Measurements from ENCODE around the gene RIPK3.
A peak's percentile ranks its signal among the peaks of the same experiment; 100 is the strongest.
"Not testable (repeated sequence)": the region's sequence is repeated elsewhere in the genome, so short reads cannot be mapped to it uniquely, and the experiment has no call there.

RIPK3 gene

DNA sequence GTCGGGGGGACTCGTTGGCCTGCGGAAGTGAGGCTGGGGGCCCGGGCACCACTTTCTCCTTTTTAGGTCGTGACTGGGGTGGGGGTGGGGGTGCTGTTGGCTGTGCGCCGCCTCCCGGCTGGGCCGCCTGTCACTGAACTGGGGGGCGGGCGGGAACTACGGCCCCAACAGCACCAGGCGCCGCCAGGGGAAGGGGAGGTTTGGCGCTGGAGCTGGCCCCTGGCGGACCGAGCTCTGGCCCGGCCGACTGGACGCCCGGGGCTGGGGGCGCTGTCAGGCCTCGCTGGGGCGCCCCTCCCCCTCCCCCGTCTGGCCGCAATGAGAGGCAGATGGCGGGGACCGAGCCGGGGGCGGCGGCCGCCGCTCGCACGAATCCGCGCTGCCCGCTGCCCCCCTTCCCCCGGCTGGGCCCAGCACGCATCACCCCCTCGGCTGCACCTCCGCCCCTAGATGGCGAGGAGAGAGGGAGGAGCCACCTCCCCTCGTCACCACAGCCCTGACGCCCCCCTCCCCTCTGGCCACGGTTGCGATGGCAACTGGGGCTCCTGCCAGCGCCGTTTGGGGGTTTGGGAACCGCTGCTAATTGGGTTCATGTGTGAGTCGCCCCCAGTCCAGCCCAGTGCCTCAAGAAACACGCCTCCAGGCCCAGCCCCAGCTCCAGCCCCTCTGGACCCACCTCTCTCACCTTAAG is 28.9 kb upstream of the RIPK3 start:
- DNase-seq, result no peak

DNA sequence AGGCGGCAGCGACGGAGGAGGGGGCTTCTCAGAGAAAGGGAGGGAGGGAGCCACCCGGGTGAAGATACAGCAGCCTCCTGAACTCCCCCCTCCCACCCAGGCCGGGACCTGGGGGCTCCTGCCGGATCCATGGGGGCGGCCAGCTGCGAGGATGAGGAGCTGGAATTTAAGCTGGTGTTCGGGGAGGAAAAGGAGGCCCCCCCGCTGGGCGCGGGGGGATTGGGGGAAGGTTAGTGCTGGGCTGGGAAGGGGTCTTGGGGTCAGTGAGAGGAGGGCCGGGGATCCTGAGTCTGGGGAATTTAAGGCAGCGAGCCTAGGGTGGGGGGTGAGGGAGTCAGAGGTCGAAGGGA is 28.4 kb upstream of the RIPK3 start:
- DNase-seq, result no peak

DNA sequence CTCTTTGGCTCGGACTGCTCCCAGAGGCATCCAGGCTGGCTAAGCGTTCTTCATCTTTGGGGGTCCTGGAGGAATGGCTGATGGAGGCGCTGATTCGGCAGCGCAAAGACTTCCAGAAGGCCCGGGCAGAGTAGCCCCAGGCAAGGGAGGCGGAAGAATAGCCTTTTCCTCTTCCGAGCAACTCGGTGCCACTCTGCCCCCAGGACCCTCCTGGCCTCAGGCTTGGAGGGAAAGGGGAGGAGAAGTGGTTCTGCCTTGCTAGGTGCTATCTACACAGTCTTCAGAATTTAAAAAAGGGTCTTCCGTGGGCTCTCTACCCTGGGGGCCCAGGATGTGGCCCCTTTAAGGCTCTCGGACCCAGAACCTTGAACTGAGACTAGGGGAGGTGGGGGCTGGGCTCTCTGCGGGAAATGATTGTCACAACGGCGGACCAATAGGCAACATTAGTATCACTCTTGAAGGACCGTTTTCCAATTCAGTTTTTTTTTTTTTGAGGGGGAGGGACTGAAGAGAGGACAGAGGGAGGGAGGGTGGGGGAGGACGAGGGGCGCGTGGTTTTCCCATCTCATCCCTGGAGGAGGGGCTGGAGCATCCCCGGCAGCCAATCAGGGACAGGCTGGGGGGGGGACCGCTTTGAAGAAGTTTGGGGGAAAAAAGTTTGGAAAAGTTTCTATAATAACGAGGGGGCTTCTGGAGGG is 27.9 kb upstream of the RIPK3 start, which contains the start of gene NFATC4:
TSS of gene NFATC4 (plus strand) at position 671 of the 698 bp plus-strand sequence. CDS start 157 bp downstream, outside the sequence.
- DNase-seq, result no peak

DNA sequence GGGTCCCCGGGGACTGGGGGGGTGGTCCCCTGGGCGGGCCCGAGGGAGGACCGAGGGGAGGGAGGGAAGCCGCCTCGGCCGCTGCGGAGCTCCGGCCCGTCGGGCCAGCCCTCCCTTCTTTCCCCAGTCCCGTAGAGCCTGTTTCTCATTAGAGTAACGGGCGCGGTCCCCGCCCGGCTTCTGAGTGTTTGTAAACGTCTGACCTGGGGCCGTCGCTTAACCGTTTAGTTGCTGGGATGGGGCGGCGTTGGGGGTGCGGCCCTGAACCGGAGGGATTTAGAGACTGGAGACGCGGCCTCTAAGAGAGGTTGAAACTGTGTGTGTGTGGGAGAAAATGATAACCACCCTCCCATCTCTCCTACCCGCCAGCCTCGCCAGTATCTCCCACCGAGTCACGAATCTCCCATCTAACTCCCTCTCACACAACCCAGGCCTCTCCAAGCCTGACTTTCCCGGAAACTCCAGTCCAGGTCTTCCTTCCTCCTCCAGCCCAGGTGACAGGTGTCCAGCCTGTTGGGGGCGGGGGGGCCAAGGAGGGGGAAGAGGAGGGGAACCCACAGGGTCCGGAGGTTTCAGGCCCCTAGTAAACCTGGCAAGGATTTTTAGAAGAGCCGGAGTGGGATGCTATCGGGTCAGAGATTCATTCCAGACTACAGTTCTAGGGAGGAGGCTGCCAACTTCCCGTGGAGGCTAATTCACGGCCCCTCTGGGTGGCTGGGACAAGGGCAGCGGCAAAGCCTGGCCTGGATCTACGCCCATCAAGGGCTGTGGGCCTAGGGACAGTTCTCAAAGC is 27.1 kb upstream of the RIPK3 start:
- DNase-seq, result no peak

DNA sequence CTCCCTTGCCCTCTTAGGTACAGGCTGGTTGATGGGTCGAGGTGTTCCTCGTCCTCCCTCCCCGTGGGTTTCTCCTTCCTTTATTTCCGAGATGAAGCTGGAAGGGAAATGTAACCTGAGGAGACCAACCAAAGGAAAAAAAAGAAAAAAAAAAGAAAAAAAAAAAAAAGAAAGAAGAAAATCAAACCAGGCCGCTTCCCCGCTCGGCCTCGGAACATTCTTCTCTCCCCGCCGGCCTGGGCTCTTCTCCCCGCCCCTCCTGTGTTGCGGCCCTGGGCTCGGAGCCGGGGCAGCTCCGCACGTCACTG is 26.6 kb upstream of the RIPK3 start:
- DNase-seq, result no peak

DNA sequence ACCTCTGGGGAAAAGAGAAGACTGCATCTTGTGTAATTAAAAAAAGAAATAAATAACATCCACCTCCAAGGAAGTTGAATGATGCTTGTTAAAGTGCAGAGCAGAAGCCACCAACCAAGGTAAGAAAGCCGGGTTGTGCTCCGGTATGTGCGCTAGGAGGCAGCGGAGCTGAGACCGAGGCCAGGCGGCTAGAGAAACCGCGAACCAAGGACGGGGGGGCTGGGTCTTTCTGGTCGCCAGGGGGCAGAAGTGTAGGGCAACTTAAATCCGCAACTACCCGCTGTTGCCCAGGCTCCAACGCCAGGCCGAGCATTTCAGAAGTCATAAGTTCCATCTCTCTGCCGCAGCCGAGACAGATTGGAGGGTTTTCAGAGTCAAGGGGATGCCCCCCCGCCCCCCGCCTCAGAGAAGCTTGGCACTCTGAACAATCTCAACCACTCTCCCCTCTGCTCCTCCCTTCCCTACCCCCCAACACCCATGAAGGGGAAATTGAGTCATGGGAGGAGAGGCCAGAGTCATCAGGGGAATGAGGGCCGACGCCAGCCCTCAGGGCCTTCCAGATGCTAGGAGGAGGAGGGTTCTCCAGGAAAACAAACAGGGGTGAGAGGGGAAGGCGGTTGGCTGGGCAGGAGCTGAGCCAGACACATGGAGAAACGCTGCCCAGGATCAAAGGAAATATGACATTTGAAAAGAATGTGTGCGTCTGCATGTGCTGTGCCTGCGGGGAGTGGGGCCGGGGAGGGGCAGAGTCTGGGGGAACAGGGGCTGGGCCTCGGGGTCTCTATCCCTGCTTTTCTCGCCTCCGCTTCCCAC is 26.0 kb upstream of the RIPK3 start:
- DNase-seq, result peak; percentile 46 to 62

DNA sequence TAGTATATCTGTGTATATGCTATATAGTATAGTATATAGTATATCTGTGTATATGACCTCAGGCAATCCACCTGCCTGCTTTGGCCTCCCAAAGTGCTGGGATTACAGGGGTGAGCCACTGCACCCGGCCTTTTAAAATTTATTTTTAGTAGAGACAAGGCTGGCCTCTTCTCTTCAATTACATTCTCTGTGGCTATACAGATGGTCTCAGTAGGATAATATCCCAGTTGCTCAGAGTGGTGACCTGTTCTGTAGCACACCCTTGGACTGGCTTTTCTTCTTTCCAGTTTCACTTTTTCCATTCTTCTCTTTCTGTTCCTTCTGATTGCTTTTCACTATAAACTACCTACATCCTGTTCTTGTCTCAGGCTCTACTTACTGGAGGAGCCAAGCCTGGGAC is 25.1 kb upstream of the RIPK3 start:
- DNase-seq, result no peak

DNA sequence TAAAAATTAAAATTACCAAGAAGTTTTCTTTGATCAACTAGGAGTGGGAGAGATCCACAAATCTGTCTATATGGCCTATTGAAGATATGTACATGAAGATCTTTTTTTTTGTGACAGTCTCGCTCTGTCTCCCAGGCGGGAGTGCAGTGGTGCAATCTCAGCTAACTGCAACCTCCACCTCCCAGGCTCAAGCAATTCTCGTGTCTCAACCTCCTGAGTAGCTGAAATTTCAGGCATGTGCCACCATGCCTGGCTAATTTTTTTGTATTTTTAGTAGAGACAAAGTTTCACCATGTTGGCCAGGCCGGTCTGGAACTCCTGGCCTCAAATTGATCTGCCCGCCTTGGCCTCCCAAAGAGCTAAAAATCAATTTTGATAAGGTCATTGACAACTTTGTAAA is 23.6 kb upstream of the RIPK3 start:
- no peak for DNase-seq

DNA sequence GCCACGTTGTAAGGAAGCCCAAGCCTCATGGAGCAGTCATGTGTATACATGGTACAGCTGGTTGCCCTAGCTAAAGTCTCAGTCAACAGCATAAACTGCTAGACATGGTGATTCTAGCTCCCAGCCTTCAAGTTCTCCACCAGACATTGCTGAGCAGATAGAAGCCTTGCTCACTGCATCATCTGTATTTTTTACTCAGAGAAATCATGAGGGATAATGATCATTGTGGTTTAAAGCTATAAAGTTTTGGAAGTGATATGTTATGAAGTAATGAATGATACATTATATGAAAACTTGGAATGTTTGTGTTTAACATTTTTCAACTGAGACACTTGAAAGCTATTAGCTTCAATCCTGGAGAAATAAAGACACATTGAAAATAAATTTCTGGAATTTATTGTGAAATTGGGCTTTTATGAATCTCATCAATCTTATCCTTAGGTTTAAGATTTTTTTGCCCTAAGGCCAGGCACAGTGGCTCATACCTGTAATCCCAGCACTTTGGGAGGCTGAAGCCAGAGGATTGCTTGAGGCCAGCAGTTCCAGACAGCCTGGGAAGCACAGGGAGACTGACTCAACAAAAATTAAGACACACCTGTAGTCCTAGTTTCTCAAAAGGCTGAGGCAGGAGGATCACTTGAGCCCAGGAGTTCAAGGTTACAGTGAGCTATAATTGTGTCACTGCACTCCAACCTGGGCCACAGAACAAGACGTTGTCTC is 22.6 kb upstream of the RIPK3 start:
- DNase-seq, result no peak

DNA sequence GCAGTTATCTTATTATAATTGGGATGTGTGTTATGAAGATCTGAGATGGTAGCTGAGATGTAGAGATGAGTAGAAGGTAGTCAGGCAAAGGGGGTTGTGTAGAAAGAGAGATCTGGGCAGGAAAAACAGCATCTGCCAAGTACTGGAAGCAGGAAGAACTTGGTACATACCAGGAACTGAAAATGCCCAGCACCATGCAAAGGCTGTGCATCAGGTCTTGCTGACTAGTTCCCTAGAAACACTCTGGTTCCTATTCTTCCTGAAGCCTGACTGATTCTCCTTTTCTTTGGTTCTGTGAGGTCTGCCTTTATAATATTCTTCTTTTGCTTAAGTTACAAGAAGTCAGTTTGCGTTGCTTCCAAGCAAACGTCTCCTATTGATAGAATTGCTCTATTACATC is 21.5 kb upstream of the RIPK3 start:
- DNase-seq, result no peak

DNA sequence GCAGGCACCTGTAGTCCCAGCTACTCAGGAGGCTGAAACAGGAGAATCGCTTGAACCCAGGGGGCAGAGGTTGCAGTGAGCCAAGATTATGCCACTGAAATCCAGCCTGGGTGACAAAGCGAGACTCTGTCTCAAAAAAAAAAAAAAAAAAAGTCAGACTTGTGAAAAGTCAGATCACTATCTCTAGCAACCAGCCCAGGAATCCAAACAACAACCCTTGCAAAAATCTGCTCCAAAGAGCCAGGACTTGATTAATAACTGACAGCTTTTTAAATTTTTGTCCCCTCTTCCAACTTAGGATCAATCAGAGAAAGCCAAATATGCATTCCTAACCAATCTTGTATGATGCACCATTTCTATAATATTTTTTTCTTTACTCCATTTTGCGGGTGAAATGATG is 20.5 kb upstream of the RIPK3 start:
- DNase-seq, result no peak

DNA sequence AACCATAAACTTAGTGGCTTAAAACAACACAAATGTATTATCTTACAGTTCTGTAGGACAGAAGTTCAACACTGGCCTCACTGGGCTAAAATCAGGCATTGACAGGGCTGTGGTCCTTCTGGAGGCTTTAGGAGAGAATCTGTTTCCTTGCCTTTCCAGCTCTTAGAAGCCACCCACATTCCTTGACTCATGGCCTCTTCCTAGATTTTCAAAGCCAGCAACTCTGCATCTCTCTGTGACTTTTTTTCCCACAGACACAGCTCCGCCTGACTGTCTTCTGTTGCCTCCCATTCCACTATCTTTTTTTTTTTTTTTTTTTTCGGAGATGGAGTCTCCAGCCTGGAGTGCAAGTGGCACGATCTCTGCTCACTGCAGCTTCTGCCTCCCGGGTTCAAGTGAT is 16.4 kb upstream of the RIPK3 start:
- no peak for DNase-seq

DNA sequence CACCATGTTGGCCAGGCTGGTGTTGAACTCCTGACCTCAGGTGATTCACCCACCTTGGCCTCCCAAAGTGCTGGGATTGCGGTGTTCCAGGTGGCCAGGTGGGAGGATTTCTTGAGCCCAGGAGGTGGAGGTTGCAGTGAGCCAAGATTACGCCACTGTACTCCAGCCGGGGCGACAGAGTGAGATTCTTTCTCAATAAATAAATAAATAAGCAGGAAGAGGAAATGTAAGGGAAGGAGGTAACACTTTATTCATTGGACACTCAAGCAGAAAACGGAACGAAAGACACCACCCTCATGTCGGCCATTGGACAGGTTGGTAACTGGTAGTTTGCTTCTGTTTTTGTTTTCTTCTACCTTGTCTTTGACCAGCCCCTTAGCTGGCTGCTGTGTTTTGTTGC is 15.2 kb upstream of the RIPK3 start:
- DNase-seq, result no peak

DNA sequence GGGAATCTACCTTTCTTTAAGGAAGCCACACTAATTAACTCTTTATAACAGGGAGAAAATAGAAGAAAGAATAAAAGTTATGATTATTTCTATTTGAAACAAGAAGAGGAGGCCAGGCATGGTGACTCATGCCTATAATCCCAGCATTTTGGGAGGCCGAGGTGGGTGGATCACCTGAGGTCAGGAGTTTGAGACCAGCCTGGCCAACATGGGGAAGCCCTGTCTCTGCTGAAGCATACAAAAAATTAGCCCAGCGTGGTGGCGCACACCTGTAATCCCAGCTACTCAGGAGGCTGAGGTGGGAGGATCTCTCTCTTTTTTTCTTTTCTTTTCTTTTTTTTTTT is 14.7 kb upstream of the RIPK3 start:
- DNase-seq, result not testable (repeated sequence)

DNA sequence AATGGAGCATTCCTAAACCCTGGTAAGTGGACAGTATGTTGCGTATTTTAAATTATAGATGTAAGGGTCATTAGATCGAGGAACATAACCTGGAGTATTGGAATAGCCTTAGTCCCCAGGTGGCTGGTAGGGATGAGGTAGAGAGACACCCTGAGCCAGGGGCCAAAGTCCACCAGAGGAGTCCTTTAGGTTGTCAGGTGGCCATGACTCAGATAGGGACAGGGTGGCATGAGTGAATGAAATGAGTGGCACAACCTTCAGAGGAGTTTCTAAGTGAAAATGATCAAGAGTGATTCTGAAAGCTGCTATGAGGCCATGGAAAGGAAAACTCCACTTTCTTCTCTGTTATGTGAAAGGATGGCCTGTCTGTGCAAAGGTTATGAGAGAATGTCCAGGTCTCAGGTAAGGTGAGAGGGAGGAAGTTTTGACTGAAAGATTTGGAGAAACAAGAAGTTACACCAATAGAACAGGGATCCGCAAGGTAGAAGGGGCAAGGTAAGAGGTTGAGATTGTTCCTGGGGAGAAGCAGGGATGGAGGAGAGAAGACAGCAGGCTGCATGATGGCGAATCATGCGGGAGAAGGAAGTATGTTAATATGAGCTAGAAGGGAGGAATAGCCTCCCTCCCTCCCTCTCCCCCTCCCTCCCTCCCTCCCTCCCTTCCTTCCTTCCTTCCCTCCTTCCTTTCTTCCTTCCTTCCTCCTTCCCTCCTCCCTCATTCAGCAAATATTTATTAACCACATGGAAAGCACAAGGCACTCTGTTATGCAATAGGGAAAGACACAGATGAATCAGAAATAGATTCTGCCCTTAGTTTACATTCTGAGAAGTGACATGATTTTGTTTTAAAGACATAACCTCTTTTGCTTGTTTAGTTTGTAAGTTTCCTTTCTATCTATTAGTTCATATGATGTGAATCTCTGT is 14.0 kb upstream of the RIPK3 start:
- no peak for DNase-seq

DNA sequence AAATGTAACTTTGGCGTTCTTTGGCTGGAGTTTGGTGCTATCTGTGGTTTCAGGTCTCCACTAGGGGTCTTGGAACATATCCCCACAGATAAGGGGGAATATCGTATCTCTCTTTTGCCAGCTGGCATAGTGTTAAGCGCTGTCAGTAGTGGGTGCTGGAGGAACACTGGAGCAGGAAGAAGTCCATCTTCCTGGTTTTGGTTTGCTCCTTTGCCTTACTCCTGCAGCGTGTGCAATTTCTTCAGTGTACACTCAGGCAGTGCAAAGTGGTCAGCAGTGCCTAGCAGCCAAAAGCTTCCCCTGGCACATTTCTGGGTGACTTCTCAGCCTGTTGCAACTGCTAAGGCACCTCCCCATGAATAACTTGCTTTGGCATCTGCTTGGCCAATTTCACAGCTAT is 11.7 kb upstream of the RIPK3 start:
- no peak for DNase-seq

DNA sequence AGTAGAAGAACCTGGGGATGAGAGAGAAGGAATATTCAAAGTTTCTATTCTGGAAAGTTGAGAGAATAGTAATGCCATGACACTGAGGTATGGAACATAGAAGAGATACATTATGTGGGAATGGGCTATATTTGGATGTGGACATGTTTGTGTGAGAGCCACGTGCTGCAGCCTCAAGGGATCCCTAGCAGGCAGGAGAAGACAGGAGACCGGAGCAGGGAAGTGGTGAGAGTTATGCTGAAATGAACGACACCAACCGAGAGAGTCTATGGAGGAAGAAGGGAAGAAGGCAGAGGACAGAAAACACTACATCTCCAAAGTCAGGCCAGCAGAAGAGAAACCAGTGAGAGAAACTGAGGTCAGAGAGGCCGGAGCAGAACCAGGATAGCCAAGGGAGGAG is 10.0 kb upstream of the RIPK3 start:
- DNase-seq, result no peak

DNA sequence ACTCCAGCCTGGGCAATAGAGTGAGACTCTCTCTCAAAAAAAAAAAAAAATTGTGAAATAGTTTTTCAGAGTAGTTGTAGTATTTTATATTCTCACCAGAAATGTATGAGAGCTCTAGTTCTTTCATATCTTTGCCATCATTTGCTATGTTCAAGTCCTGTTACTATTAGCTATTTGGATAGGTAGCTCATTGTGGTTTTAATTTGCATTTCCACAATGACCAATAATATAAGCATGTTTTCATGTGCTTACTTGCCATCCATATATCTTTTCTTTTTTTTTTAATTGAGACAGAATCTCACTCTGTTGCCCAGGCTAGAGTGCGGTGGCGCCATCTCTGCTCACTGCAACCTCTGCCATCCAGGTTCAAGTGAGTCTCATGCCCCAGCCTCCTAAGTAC is 8.4 kb upstream of the RIPK3 start:
- no peak for DNase-seq

DNA sequence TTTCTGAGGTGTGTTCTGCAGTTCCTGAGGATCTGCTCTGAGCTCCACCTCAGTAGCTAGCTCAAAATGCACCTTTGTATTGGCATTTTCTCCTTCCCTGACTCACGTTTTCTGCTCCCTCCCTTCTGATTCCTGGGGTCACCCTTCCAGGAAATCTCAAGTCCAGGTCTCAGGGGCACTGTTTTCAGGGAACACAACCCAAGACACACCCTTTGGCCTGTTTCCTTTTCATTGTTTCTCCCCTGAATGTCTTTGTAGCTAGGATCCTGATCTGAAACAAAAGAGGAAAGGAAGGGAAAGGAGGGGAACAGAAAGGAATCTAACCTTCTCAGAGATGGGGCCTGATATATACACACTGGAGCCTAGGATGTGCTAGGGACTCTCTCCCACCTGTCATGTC is 7.3 kb upstream of the RIPK3 start:
- no peak for DNase-seq

DNA sequence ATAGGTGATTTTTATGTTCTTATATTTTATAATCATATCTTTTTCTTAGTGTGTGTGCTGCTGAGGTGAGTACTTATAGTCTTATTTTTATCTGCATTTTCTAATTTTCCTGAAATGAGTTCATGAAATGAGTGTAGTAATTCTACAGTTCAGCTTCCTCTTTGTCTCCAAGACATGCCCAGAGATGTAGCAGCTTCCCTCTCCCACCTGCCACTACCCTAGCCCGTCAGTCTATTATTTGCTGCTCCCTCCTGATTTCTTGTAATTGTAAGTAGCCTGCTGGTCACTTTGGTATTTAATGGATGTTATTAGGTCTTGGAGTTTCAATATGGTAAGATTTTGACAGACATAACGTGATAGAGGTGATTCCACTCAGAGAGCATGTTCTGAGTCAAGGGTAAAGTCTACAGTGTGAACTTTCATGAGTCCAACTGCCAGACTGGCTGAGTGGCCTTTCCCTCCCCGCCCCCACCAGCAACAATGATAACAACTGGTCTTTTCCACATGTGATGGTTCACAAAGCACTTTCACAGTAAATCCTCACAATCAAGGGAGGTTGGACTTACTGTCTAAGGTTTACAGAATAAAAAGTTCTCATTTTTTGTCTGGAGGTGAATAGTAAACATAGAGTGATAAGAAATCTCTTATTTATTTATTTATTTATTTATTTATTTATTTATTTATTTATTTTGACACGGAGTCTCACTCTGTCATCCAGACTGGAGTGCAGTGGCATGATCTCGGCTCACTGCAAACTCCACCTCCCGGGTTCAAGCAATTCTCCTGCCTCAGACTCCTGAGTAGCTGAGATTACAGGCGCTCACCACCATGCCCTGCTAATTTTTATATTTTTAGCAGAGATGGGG is 4.2 kb upstream of the RIPK3 start:
- DNase-seq, result no peak

DNA sequence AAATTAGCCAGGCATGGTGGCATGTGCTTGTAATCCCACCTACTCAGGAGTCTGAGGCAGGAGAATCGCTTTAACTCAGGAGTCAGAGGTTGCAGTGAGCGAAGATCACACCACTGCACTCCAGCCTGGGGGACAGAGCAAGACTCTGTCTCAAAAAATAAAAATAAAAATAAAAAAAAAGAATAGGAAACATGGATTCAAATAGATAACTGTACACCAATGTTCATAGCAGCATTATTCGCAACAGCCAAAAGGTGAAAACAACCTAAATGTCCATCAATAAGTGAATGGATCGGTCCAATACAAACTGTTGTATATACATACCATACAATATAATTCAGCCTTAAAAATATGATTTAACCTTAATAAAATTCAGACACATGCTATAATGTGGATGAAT is 3.1 kb upstream of the RIPK3 start:
- DNase-seq, result no peak

Measured in stimulated activated CD4-positive, alpha-beta T cell treated with anti-CD3 and anti-CD28 coated beads, Interleukin-2, amount 100 ng/mL, for 48 hours (primary cell).